Nephron (organoid): ENCODE measurements around the gene DNAJC4.

Experiments
- H3K27ac Mint-ChIP-seq, 3 experiments: 2 replicates each; pipeline ENCODE4 v1.8.0; 2020; ENCODE audit warnings: mixed read lengths in 3 of 3, mild to moderate bottlenecking in 2 of 3, moderate library complexity in 1 of 3
- H3K27me3 Mint-ChIP-seq: 2 replicates; pipeline ENCODE4 v1.8.0; 2021; ENCODE audit warnings: low read depth, mild to moderate bottlenecking, moderate library complexity, mixed read lengths
- H3K36me3 Mint-ChIP-seq: 2 replicates; pipeline ENCODE4 v1.8.0; 2020; ENCODE audit warnings: low read depth, mixed read lengths
- H3K4me1 Mint-ChIP-seq: 2 replicates; pipeline ENCODE4 v1.8.0; 2020; ENCODE audit warnings: mixed read lengths
- H3K4me3 Mint-ChIP-seq, 3 experiments: 2 replicates each; pipeline ENCODE4 v1.8.0; 2020; ENCODE audit warnings: mild to moderate bottlenecking in 3 of 3, mixed read lengths in 3 of 3, moderate library complexity in 2 of 3
- H3K9me3 Mint-ChIP-seq: 2 replicates; pipeline ENCODE4 v1.8.0; 2020; ENCODE audit warnings: mixed read lengths
- TF ChIP-seq, protein P1 (sequence below), 3 experiments: fragments of 200-600 bp; sonication (generic); IDR thresholded peaks; one replicate each; pipeline ENCODE4 v1.5.0; 2021; ENCODE audit warnings: antibody characterized with exemption in 3 of 3; ENCODE audit not compliant: unreplicated experiment in 3 of 3

DNAJC4 gene

DNA sequence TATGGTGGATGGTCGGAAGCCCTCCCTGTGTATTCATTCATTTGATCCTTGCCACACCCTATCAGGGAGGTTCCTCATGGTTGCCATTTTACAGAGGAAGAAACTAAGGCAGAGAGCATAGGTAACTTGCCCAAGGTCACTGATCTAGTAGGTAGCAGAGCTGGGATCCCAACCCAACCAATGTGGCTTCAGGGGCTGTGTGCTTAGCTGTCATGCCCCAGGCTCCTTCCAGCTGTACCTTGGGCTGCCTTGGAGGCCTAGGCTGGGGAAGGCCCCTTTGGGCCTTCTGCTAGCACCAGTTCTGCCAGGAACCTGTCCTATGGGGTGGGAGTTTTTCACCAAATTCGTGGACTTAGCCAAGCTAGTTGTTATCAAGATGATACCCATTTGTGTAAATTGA is 45.5 kb downstream of the DNAJC4 start:
- Mint-ChIP-seq H3K27ac (no peak overlapping the region), H3K9me3 (no peaks in the 10 kb centered on the region), H3K27me3 (no peaks in the 10 kb centered on the region), H3K36me3 (peaks cover 9% of the 10 kb centered on the region), H3K4me1 (peaks cover 4% of the 10 kb centered on the region), H3K4me3 (no peak overlapping the region)
- TF ChIP-seq, protein P1, sequence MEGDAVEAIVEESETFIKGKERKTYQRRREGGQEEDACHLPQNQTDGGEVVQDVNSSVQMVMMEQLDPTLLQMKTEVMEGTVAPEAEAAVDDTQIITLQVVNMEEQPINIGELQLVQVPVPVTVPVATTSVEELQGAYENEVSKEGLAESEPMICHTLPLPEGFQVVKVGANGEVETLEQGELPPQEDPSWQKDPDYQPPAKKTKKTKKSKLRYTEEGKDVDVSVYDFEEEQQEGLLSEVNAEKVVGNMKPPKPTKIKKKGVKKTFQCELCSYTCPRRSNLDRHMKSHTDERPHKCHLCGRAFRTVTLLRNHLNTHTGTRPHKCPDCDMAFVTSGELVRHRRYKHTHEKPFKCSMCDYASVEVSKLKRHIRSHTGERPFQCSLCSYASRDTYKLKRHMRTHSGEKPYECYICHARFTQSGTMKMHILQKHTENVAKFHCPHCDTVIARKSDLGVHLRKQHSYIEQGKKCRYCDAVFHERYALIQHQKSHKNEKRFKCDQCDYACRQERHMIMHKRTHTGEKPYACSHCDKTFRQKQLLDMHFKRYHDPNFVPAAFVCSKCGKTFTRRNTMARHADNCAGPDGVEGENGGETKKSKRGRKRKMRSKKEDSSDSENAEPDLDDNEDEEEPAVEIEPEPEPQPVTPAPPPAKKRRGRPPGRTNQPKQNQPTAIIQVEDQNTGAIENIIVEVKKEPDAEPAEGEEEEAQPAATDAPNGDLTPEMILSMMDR (IDR thresholded peaks at IDR 0.05; ENCODE audit: unreplicated experiment in 3 of 3): no peak

DNA sequence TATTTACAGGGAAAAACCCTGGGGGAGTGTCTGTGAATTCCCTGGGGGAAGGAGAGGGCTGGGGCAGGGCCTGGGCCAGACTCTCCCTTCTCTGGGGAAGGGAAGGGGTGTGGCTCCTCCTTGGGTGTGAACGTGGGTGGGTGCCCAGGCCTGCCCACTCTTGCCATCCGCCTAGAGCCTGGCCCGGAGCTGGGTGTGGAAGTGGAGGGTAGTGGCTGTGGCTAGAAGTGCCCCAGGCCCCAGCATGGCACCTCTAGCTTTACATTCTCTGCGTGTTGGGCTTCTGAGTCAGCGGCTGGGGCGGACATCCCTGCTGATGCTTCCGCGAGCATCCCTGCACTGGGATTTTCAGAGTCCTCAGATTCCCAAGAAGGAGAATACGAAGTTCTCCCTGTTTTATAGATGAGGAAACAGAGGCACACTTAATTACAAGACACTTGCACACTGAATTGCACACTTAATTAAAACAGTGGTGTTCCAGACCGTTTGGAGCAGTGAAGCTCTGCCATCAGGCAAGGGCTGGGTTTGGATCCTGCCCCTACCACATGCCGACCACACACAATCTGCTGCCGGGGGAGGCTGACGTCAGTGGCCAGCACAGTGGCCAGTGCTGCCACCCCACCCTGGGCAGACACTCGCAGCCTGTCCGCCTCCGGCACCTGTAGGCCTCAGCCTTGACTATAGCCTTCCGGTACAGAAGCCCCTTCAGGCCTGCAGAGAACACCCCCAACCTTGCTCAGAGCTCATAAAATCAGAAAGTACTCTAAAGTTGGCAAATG is 46.5 kb downstream of the DNAJC4 start:
- Mint-ChIP-seq H3K4me3 (no peak overlapping the region), H3K4me1 (peaks cover 4% of the 10 kb centered on the region), H3K36me3 (peaks cover 18% of the 10 kb centered on the region), H3K27ac (no peak overlapping the region), H3K27me3 (no peaks in the 10 kb centered on the region), H3K9me3 (no peaks in the 10 kb centered on the region)
- TF ChIP-seq, protein P1 (IDR thresholded peaks at IDR 0.05; ENCODE audit: unreplicated experiment in 3 of 3): no peak

DNA sequence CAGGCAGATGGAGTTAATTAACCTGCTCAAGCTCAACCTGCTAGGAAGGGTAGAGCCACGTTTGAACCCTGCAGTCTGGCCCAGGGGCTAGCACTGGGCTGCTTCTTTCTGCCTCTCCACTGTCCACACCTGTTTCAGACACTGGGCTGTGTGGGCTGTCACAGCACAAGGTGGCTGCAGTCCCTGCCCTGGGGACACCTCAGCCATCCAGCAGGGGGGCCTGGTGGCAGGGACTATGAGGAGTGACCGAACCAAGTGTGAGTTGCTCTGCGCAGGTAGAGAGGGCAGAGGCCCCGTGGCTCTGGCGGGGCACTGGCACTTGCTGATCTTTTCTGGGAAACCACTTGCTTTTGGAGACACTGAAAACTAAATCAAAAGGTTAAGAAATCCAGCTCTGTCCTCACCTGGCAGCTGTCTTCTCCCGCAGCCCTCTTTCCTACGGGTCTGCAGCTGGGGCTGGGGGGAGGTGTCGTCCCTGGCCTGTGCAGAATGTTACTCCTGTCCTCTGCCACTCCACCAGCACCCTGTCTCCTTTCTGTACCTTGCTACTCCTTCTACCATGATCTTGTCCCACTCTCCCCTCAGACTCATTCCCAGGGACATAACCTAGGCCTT is 48.3 kb downstream of the DNAJC4 start:
- TF ChIP-seq, protein P1 (IDR thresholded peaks at IDR 0.05; ENCODE audit: unreplicated experiment in 3 of 3): no peak
- Mint-ChIP-seq H3K27ac (peak overlapping the region in 1 of 3 experiments; percentile 16), H3K9me3 (no peaks in the 10 kb centered on the region), H3K27me3 (no peaks in the 10 kb centered on the region), H3K4me1 (peaks cover 4% of the 10 kb centered on the region), H3K36me3 (peaks cover 24% of the 10 kb centered on the region), H3K4me3 (no peak overlapping the region)

DNA sequence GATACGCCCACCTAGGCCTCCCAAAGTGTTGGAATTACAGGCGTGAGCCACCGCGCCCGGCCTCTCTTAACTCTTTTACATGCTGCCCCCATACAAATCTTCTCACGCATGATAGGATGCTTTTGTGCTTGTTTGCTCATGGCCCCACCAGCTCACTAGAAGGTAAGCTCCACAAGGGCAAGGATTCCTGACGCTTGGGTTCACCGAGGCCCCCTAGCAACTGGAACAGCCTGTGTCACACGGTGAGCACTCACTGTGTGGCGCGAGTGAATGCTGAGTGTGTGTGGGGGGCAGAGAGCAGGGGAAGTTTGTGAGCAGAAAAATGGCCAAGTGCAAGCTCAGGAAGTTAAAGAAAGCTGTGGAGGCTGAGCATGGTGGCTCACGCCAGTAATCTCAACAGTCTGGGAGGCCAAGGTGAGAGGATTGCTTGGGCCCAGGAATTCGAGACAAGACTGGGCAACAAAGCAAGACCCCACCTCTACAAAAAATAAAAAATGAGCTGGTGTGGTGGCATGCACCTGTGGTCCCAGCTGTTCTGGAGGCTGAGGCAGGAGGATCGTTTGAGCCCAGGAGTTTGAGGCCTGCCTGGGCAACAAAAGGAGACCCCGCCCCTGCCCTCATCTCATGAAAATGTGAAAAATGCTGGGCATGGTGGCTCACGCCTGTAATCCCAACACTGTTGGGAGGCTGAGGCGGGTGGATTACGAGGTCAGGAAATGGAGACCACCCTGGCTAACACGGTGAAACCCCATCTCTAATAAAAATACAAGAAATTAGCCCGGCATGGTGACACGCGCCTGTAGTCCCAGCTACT is 51.8 kb downstream of the DNAJC4 start:
- Mint-ChIP-seq H3K4me1 (peaks cover 12% of the 10 kb centered on the region), H3K27me3 (no peaks in the 10 kb centered on the region), H3K9me3 (no peaks in the 10 kb centered on the region), H3K36me3 (peaks cover 24% of the 10 kb centered on the region), H3K27ac (no peak overlapping the region), H3K4me3 (peak overlapping the region; percentile 49 to 75 (median 56))
- TF ChIP-seq, protein P1 (IDR thresholded peaks at IDR 0.05; ENCODE audit: unreplicated experiment in 3 of 3): no peak

DNA sequence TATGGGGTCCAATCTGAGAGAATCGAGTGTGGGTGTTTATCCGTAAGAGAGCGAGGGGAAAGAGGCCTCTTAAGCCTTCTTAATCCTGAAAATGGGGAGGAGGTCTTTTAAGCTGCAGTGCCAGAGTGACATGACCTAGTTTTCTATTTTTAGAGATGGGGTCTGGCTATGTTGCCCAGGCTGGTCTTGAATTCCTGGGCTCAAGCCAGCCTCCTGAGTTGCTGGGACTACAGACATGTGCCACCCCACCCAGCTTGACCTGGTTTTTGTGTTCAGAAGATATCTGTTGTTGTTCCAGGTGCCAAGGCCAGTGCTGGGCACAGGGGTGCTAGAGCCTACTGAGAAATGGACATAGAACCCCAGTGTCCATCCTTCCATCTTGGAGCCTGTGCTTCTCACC is 52.7 kb downstream of the DNAJC4 start:
- peaks cover 12% of the 10 kb centered on the region for H3K4me1 Mint-ChIP-seq
- H3K27ac Mint-ChIP-seq: no peak overlapping the region
- H3K36me3 Mint-ChIP-seq: peaks cover 24% of the 10 kb centered on the region
- H3K27me3 Mint-ChIP-seq: peaks cover 3% of the 10 kb centered on the region
- TF ChIP-seq, protein P1 (IDR thresholded peaks at IDR 0.05; ENCODE audit: unreplicated experiment in 3 of 3): no peak
- H3K9me3 Mint-ChIP-seq: no peaks in the 10 kb centered on the region
- H3K4me3 Mint-ChIP-seq: peak overlapping the region; percentile 85 to 90 (median 88)
